Stimulated activated CD4-positive, alpha-beta T cell treated with anti-CD3 and anti-CD28 coated beads, TNF-alpha, amount 100 ng/mL, for 1 hour (primary cell): ENCODE data around the gene GABBR2.
"Not testable (repeated sequence)": the region's sequence is repeated elsewhere in the genome, so short reads cannot be mapped to it uniquely, and the experiment has no call there.

Experiments used
- DNase-seq, 3 donors: peaks; one replicate each; pipeline ENCODE4 v3.0.0-alpha.2; 2020; ENCODE audit warnings: low read depth in 3 of 3, low spot score in 1 of 3

GABBR2 gene

GRCh38 chr9:98482226-98482625 is 226.5 kb downstream of the GABBR2 start:
- no peak for DNase-seq

- DNase-seq, result no peak
These were observed 227.1 kb downstream of the GABBR2 start for GRCh38 chr9:98481676-98482075.

- DNase-seq, result no peak
These were observed 228.5 kb downstream of the GABBR2 start for GRCh38 chr9:98479967-98480847.

GRCh38 chr9:98479449-98479848 is 229.3 kb downstream of the GABBR2 start:
- no peak for DNase-seq

GRCh38 chr9:98477884-98478283 is 230.9 kb downstream of the GABBR2 start:
- no peak for DNase-seq

- DNase-seq, result no peak
These were observed 236.5 kb downstream of the GABBR2 start for GRCh38 chr9:98472216-98472615.

- no peak for DNase-seq
These were observed 237.6 kb downstream of the GABBR2 start for GRCh38 chr9:98471185-98471584.

- no peak for DNase-seq
These were observed 240.0 kb downstream of the GABBR2 start for GRCh38 chr9:98468567-98469239.

- DNase-seq, result no peak
These were observed 242.9 kb downstream of the GABBR2 start for GRCh38 chr9:98465799-98466198.

GRCh38 chr9:98464156-98464690 is 244.5 kb downstream of the GABBR2 start:
- DNase-seq, result not testable (repeated sequence)

- DNase-seq, result no peak
These were observed 246.4 kb downstream of the GABBR2 start for GRCh38 chr9:98462310-98462709.

- no peak for DNase-seq
These were observed 248.0 kb downstream of the GABBR2 start for GRCh38 chr9:98460704-98461103.

- no peak for DNase-seq
These were observed 250.9 kb downstream of the GABBR2 start for GRCh38 chr9:98457726-98458370.

- no peak for DNase-seq
These were observed 252.6 kb downstream of the GABBR2 start for GRCh38 chr9:98456156-98456613.

GRCh38 chr9:98455256-98456155 is 253.2 kb downstream of the GABBR2 start:
- no peak for DNase-seq

GRCh38 chr9:98453589-98454311 is 255.0 kb downstream of the GABBR2 start:
- no peak for DNase-seq

GRCh38 chr9:98451576-98451975 is 257.2 kb downstream of the GABBR2 start:
- no peak for DNase-seq

- DNase-seq, result no peak
These were observed 258.2 kb downstream of the GABBR2 start for GRCh38 chr9:98450496-98450895.

- DNase-seq, result no peak
These were observed 258.9 kb downstream of the GABBR2 start for GRCh38 chr9:98449871-98450270.

GRCh38 chr9:98445576-98445975 is 263.2 kb downstream of the GABBR2 start:
- DNase-seq, result no peak
